Uterus (tissue), 4 donors: ENCODE data around the gene PACC1. TPM values are rescaled to one million over a fixed set of nuclear protein-coding genes. Genes with fewer than 3 reads are reported as not detected.

Experiments
- DNase-seq, 2 donors: peaks; one replicate each; pipeline ENCODE4 v3.0.0-alpha.2; 2019 to 2020
- H3K27ac ChIP-seq, 2 donors: fragments of 200-600 bp; sonication (generic); 1 replicate in 1 of 2; 2 replicates in 1 of 2; pipeline ENCODE4 v1.5.1; 2016 to 2018
- H3K27me3 ChIP-seq, 2 donors: fragments of 200-600 bp; sonication (generic); one replicate each; pipeline ENCODE4 v1.5.1; 2018 to 2019; ENCODE audit warnings: control low read depth in 1 of 2
- H3K36me3 ChIP-seq, 2 donors: fragments of 200-600 bp; sonication (generic); one replicate each; pipeline ENCODE4 v1.5.1; 2019; ENCODE audit warnings: control low read depth in 1 of 2
- H3K4me1 ChIP-seq, 2 donors: fragments of 200-600 bp; sonication (generic); one replicate each; pipeline ENCODE4 v1.5.1; 2018 to 2019; ENCODE audit warnings: control low read depth in 1 of 2
- H3K4me3 ChIP-seq, 2 donors: fragments of 200-600 bp; sonication (generic); 1 replicate in 1 of 2; 2 replicates in 1 of 2; pipeline ENCODE4 v1.5.1; 2018 to 2019; ENCODE audit warnings: mild to moderate bottlenecking in 1 of 2
- H3K9me3 ChIP-seq, 2 donors: fragments of 200-600 bp; sonication (generic); one replicate each; pipeline ENCODE4 v1.5.1; 2019; ENCODE audit warnings: control low read depth in 1 of 2
- POLR2A ChIP-seq, 2 donors: fragments of 450-650 bp; IDR thresholded peaks; one replicate each; pipeline ENCODE4 v1.6.1; 2016; ENCODE audit warnings: antibody characterized with exemption in 2 of 2, mild to moderate bottlenecking in 1 of 2, moderate library complexity in 1 of 2
- intact Hi-C: fragments of 100-400 bp; cut with DNase I; formaldehyde crosslinking; loops from one replicate; pipeline ENCODE4 v1.15.1; 2023; ENCODE audit warnings: low total_unique reads
- total RNA-seq, 4 donors: library from RNA; depleted of rRNA in 3 of 4; stranded (reverse); fragments of >200 nt in 3 of 4; gene quantifications; one replicate each; pipeline versions ENCODE4 v1.1.0 to v1.2.4, GENCODE V29; 2014 to 2023
- TF ChIP-seq, protein P1 (sequence below), 4 experiments: fragments of 200-600 bp in 2 of 4; fragments of 450-650 bp in 2 of 4; sonication (generic) in 2 of 4; IDR thresholded peaks; one replicate each; pipeline ENCODE4 v1.5.1; 2016 to 2019; ENCODE audit warnings: antibody characterized with exemption in 4 of 4, mild to moderate bottlenecking in 2 of 4, moderate library complexity in 1 of 4
- donor health status: DM: yes; HTN: yes; CAD: no.

PACC1 gene
- 10 to 100 TPM in 1 of 4 donors, 1 to 10 TPM in 3; 1.5 to 10.9 (median 7.2) TPM for total RNA-seq

DNA sequence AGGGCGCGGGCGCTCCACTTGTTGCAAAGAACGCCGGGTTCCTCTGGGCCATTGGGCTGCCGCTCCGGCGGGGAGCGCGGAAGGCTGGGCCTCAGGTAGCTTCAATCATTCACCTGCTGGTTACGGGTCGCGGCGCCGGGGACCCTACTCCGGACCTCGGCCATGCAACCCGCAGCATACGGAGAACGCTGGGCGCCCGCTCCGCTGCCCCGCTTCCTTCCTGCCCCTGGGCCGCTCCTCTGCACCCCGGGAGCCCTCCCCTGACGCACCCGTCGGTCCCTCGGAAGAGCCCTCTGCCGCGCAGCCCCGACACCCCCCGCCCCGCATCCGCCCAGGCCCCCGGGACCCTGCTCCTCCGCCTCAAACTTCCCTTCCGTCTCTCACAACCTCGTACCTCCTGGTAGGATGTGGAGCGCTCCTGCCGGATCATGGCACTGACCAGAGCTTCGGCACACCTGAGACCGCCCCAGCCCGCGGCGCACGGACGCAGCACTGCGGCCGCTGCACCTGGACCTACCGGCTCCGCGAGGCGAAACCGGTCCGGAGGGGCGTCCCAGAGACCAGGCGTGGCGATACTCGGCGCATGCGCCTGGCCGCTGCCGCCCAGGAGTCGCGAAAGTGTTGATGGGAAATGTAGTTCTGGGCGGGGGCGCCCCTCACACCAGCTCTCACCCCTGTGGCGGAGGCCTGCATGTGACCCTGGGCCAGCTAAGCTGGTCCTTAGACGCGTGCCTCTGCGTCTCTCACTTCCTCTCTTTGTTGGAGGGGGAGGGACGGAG lies at the start of gene PACC1:
PACC1 (minus strand) TSS at position 559 of the 779 bp plus-strand sequence; CDS start at position 430, 129 bp downstream.
- Histone ChIP-seq H3K4me3 (peak within 1 kb of the TSS; percentile 79 to 94), H3K27me3 (no peaks in the 10 kb centered on the region), H3K4me1 (no peaks in the 10 kb centered on the region), H3K9me3 (no peaks in the 10 kb centered on the region), H3K36me3 (no peaks in the 10 kb centered on the region), H3K27ac (peak within 1 kb of the TSS; percentile 6 to 11)
- TF ChIP-seq, protein P1, sequence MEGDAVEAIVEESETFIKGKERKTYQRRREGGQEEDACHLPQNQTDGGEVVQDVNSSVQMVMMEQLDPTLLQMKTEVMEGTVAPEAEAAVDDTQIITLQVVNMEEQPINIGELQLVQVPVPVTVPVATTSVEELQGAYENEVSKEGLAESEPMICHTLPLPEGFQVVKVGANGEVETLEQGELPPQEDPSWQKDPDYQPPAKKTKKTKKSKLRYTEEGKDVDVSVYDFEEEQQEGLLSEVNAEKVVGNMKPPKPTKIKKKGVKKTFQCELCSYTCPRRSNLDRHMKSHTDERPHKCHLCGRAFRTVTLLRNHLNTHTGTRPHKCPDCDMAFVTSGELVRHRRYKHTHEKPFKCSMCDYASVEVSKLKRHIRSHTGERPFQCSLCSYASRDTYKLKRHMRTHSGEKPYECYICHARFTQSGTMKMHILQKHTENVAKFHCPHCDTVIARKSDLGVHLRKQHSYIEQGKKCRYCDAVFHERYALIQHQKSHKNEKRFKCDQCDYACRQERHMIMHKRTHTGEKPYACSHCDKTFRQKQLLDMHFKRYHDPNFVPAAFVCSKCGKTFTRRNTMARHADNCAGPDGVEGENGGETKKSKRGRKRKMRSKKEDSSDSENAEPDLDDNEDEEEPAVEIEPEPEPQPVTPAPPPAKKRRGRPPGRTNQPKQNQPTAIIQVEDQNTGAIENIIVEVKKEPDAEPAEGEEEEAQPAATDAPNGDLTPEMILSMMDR (IDR thresholded peaks at IDR 0.05): peak in 1 of 4 experiments; percentile 21
- TF ChIP-seq POLR2A (IDR thresholded peaks at IDR 0.05): peak in 1 of 2 donors; percentile 43
- DNase-seq: peak; percentile 85 to 87
- intact Hi-C loops: no loop called here

DNA sequence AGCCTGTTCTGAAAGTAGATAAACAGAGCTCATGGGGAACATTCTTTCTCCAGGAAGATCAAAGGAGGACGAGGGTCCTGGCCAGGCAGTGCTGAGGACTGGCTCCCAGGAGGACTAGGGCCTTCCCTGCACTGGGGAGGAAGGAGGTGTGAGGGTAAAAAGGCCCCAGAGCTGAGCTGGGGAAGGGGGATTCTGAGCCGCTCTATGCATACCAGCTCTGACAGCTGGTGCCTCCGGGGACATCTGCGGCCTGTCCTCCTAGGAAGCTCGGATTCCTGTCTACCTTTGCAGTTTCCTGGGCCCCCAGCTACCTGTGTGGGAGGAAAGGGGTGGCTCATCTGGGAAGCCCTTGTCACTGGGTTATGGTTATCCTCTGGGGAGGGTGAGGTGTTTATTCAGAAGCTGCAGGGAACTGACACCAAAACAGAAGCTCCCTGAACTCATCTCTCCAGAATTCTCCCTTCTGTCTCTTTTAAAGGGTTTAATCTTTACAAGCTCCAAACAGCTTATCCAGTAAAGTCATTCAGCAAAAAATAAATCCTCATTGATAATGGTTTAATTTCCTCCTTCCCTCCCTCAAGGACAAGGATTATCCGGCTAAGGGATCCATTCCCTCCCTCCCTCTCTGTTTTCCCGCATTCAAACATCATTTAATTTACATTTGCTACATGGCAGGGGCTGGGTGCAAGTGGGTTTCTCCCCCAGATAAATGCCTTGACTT lies 49.0 kb upstream of the PACC1 start:
- Histone ChIP-seq H3K27ac (no peak overlapping the region), H3K4me1 (no peaks in the 10 kb centered on the region), H3K36me3 (no peaks in the 10 kb centered on the region), H3K27me3 (no peaks in the 10 kb centered on the region), H3K4me3 (no peak overlapping the region), H3K9me3 (no peaks in the 10 kb centered on the region)
- DNase-seq: no peak
- no peak for TF ChIP-seq POLR2A (IDR thresholded peaks at IDR 0.05)
- TF ChIP-seq, protein P1 (IDR thresholded peaks at IDR 0.05): no peak
- intact Hi-C loops: no loop called here

DNA sequence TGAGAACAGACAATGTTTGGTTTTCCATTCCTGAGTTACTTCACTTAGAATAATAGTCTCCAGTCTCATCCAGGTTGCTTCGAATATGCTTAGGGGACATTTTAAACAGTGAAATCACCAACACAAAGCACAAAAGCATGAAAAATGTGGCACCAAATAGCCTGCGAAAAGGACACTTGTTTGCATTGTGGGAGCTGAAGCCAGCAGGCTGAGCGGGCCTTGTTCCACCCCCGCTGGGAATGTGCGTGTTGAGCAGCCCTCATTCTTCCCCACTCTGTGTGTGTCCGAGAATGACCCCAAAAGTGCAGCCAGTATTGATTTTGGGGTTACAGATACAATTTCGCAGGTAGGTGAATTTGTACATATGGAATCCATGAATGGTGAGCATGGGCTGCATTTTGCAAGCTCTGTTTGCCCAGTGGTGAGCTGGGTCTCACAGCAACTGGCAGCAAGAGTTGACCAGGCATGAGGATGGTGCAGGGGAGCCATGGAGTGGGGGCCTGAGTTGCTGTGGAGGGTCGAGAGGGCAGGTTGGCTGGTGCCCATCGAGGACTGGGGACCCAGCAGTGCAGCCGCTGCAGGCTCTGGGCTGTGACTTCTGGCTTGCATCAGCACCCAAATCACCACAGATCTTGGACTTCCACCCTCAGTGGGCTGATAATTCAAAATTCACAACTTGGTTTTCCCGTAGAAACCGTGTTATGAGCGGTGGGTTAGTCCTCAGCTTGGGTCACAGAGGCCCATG lies 47.4 kb upstream of the PACC1 start:
- intact Hi-C loops: no loop called here
- H3K9me3 ChIP-seq: no peaks in the 10 kb centered on the region
- no peak overlapping the region for H3K27ac ChIP-seq
- no peaks in the 10 kb centered on the region for H3K36me3 ChIP-seq
- no peak for DNase-seq
- no peaks in the 10 kb centered on the region for H3K4me1 ChIP-seq
- no peak overlapping the region for H3K4me3 ChIP-seq
- no peak for TF ChIP-seq POLR2A (IDR thresholded peaks at IDR 0.05)
- TF ChIP-seq, protein P1 (IDR thresholded peaks at IDR 0.05): no peak
- no peaks in the 10 kb centered on the region for H3K27me3 ChIP-seq

DNA sequence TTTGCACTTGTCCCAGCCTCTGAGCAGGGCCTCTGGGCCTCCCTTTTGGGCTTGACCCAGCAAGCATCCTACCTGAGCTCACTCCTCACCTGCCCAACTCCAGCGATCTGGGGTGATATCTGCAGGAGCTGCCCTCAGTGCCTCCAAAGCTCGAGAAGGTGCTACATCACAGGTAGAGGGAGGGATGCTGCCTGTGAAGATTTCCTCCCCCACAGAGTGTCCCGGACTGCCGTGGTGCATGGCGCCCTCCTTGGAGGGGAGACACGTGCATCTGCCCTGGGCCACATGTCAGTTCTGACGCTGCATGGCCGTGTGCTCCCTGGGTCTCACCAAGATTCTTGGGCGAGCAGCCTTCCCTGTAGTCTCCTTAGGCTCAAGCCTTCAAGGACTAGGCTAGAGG lies 45.7 kb upstream of the PACC1 start:
- Histone ChIP-seq H3K36me3 (no peaks in the 10 kb centered on the region), H3K9me3 (no peaks in the 10 kb centered on the region), H3K4me3 (no peak overlapping the region), H3K27ac (no peak overlapping the region), H3K27me3 (no peaks in the 10 kb centered on the region), H3K4me1 (no peaks in the 10 kb centered on the region)
- intact Hi-C loops: no loop called here
- no peak for DNase-seq
- no peak for TF ChIP-seq POLR2A (IDR thresholded peaks at IDR 0.05)
- TF ChIP-seq, protein P1 (IDR thresholded peaks at IDR 0.05): no peak
